Testis (tissue), 2 donors: ENCODE results near the gene EOMES.

Source experiments
- POLR2A ChIP-seq: fragments of 450-650 bp; IDR thresholded peaks from one replicate; pipeline ENCODE4 v1.6.1; 2017; ENCODE audit warnings: antibody characterized with exemption, mild to moderate bottlenecking, moderate library complexity
- TF ChIP-seq, protein P1 (sequence below), 3 experiments: fragments of 450-650 bp in 2 of 3; fragments of 200-600 bp in 1 of 3; sonication (generic) in 1 of 3; IDR thresholded peaks; one replicate each; pipeline ENCODE4 v1.5.1; 2016 to 2019; ENCODE audit warnings: antibody characterized with exemption in 3 of 3, mild to moderate bottlenecking in 2 of 3, moderate library complexity in 1 of 3

DNA sequence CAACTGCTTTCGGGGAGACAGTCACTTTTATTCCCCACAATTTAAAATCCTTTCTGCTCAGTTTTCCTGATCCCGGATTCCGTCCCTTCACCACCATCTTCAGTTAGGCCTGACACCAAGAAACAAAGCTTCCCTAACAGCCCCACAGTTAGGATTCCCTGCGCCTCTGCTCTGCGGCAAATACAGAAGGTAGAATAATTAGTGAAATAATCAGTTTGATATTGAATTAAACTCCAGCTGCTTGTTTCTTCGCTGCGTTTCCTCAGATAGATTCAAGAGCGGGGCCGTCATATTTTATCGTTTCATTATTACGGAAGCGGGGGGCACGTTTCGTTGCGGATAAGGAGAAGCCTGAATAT lies 1.3 kb upstream of the EOMES start:
- TF ChIP-seq, protein P1, sequence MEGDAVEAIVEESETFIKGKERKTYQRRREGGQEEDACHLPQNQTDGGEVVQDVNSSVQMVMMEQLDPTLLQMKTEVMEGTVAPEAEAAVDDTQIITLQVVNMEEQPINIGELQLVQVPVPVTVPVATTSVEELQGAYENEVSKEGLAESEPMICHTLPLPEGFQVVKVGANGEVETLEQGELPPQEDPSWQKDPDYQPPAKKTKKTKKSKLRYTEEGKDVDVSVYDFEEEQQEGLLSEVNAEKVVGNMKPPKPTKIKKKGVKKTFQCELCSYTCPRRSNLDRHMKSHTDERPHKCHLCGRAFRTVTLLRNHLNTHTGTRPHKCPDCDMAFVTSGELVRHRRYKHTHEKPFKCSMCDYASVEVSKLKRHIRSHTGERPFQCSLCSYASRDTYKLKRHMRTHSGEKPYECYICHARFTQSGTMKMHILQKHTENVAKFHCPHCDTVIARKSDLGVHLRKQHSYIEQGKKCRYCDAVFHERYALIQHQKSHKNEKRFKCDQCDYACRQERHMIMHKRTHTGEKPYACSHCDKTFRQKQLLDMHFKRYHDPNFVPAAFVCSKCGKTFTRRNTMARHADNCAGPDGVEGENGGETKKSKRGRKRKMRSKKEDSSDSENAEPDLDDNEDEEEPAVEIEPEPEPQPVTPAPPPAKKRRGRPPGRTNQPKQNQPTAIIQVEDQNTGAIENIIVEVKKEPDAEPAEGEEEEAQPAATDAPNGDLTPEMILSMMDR (IDR thresholded peaks at IDR 0.05): no peak
- no peak for TF ChIP-seq POLR2A
